ENCODE results near the gene REXO4.

GRCh38 chr9:133401588-133401987 lies 16.2 kb downstream of the REXO4 start:
- TF ChIP-seq POLR2AphosphoS5 (IDR thresholded peaks at IDR 0.05), result no peak
- no peak for TF ChIP-seq POLR2A (IDR thresholded peaks at IDR 0.05)
- no peak for TF ChIP-seq EP300 (IDR thresholded peaks at IDR 0.05)
- no peak for TF ChIP-seq CTCF (IDR thresholded peaks at IDR 0.05)

Data from suprapubic skin (tissue), 4 donors.